ENCODE results near the gene CFAP61. TPM values are rescaled to one million over a fixed set of nuclear protein-coding genes. Genes with fewer than 3 reads are reported as not detected.

The CFAP61 gene
- total and polyA plus RNA-seq, 2 donors from 2014 or later, result 0.58 to 2.6 TPM

- no peak for TF ChIP-seq CTCF (IDR thresholded peaks at IDR 0.05; ENCODE audit: borderline replicate concordance, extremely low read depth, insufficient read depth)
- DNase-seq, result no peak
- Histone ChIP-seq H3K4me3 (ENCODE audit: low read length in 3 of 3) (no peak overlapping the region), H3K27me3 (ENCODE audit: control insufficient read depth, insufficient read depth, low read length) (no peaks in the 10 kb centered on the region), H3K4me1 (ENCODE audit: control insufficient read depth in 2 of 3, insufficient read depth in 2 of 3, low read depth in 1 of 3, low read length in 3 of 3) (no peaks in the 10 kb centered on the region), H3K27ac (ENCODE audit: low read depth in 2 of 2, low read length in 2 of 2) (no peak overlapping the region), H3K36me3 (ENCODE audit: control insufficient read depth in 2 of 3, insufficient read depth in 3 of 3, low read length in 3 of 3) (no peaks in the 10 kb centered on the region), H3K9me3 (ENCODE audit: control insufficient read depth in 2 of 3, insufficient read depth in 1 of 3, low read length in 3 of 3) (no peaks in the 10 kb centered on the region), H3K9ac (ENCODE audit: low read length in 3 of 3) (no peak overlapping the region)
- no peak for FAIRE-seq
- intact Hi-C loops (cut with DNase I), result no loop called here
Observed at GRCh38 chr20:20092827-20093226, 40.5 kb downstream of the CFAP61 start.

- no peak for TF ChIP-seq CTCF (IDR thresholded peaks at IDR 0.05; ENCODE audit: borderline replicate concordance, extremely low read depth, insufficient read depth)
- no peaks in the 10 kb centered on the region for H3K36me3 ChIP-seq (ENCODE audit: control insufficient read depth in 2 of 3, insufficient read depth in 3 of 3, low read length in 3 of 3)
- no peak overlapping the region for H3K4me3 ChIP-seq (ENCODE audit: low read length in 3 of 3)
- no peak overlapping the region for H3K27ac ChIP-seq (ENCODE audit: low read depth in 2 of 2, low read length in 2 of 2)
- DNase-seq (no peak), FAIRE-seq (no peak)
- no peaks in the 10 kb centered on the region for H3K4me1 ChIP-seq (ENCODE audit: control insufficient read depth in 2 of 3, insufficient read depth in 2 of 3, low read depth in 1 of 3, low read length in 3 of 3)
- intact Hi-C loops (cut with DNase I), result no loop called here
- no peaks in the 10 kb centered on the region for H3K27me3 ChIP-seq (ENCODE audit: control insufficient read depth, insufficient read depth, low read length)
- no peak overlapping the region for H3K9ac ChIP-seq (ENCODE audit: low read length in 3 of 3)
- no peaks in the 10 kb centered on the region for H3K9me3 ChIP-seq (ENCODE audit: control insufficient read depth in 2 of 3, insufficient read depth in 1 of 3, low read length in 3 of 3)
Observed at GRCh38 chr20:20094410-20094809, 42.1 kb downstream of the CFAP61 start.

- FAIRE-seq, result no peak
Observed at GRCh38 chr20:20095114-20095872, 43.0 kb downstream of the CFAP61 start.

More at GRCh38 chr20:20095114-20095872, 43.0 kb downstream of the CFAP61 start:
- no peak overlapping the region for H3K9ac ChIP-seq (ENCODE audit: low read length in 3 of 3)
- no peak overlapping the region for H3K27ac ChIP-seq (ENCODE audit: low read depth in 2 of 2, low read length in 2 of 2)
- no peak for TF ChIP-seq CTCF (IDR thresholded peaks at IDR 0.05; ENCODE audit: borderline replicate concordance, extremely low read depth, insufficient read depth)
- H3K36me3 ChIP-seq (ENCODE audit: control insufficient read depth in 2 of 3, insufficient read depth in 3 of 3, low read length in 3 of 3), result no peaks in the 10 kb centered on the region
- no peaks in the 10 kb centered on the region for H3K9me3 ChIP-seq (ENCODE audit: control insufficient read depth in 2 of 3, insufficient read depth in 1 of 3, low read length in 3 of 3)
- no peak for DNase-seq
- H3K4me1 ChIP-seq (ENCODE audit: control insufficient read depth in 2 of 3, insufficient read depth in 2 of 3, low read depth in 1 of 3, low read length in 3 of 3), result no peaks in the 10 kb centered on the region
- no peaks in the 10 kb centered on the region for H3K27me3 ChIP-seq (ENCODE audit: control insufficient read depth, insufficient read depth, low read length)
- no peak overlapping the region for H3K4me3 ChIP-seq (ENCODE audit: low read length in 3 of 3)
- intact Hi-C loops (cut with DNase I), result no loop called here

Measured in kidney (tissue), 14 donors.